Activated CD4-positive, alpha-beta T cell treated with anti-CD3 and anti-CD28 coated beads for 24 hours (primary cell): ENCODE data around the gene YTHDF1.
A peak's percentile ranks its signal among the peaks of the same experiment; 100 is the strongest.
"Not testable (repeated sequence)": the region's sequence is repeated elsewhere in the genome, so short reads cannot be mapped to it uniquely, and the experiment has no call there.

Experiments
- DNase-seq, 2 donors: peaks; one replicate each; pipeline ENCODE4 v3.0.0-alpha.2; 2020; ENCODE audit warnings: low read depth in 2 of 2

Gene YTHDF1

DNA sequence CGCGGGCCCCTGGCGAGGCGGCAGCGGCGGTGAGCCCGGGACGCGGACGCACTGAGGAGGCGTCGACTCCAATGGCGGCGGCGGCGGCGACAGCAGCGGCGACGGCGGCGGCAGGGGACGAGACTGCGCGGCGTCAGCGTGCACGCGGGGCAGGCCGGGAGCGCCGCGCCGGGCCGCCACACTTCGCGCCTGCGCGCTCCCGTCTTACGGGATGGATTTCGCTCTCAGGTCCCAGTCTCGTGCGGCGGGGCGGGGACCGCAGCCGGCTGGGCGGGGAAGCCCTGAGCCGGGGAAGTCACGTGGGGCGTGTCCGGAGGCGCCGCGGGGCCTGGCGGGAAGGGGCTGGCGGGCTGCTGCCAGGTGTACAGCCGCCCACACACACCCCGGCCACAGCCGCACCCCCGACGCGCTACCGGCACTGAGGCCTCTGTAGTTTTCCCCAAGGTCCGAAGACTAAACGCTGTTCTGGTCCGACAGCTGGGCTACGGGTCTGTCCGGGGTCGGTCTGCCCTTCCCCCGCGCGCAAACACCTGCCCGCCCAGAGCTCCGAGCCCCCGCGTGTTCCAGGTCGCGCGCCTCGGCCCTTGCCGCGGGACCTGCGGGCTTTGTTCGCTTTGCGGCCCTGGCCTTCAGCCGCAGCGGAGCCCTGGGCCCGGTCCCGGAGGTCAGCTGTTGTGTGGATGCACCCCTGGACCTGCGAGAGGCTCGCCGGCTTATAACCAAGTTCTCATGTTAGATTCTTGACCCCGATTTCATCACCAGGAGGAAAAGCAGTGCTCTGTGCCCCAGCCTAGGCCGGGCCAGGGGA lies at the start of gene YTHDF1:
YTHDF1 (minus strand) TSS at position 91 of the 808 bp plus-strand sequence. CDS start 239 bp downstream, outside the sequence.
- peak; percentile 92 for DNase-seq

DNA sequence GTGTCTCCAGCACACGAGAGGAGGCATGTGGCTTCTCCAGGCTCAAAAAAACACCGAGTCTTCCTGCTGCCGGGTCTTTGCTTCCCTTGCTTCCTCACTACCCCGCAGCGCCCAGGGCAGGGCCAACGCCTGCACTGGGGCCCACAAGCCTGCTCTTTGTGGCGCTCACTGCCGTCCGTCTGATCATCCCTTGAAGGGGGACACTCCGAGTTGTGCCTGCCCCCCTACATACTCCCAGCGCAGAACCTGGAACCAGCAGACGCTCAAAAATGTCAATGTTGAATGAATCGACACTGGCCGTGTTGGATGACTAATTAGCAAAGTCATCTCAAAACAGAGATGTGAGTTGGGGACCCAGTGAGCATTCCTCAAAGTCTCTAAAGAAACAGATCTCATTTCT lies 48.6 kb upstream of the YTHDF1 start:
- DNase-seq: no peak

GRCh38 chr20:63264000-63264399 lies 48.1 kb upstream of the YTHDF1 start:
- no peak for DNase-seq

GRCh38 chr20:63262836-63263235 lies 46.9 kb upstream of the YTHDF1 start:
- DNase-seq: no peak

DNA sequence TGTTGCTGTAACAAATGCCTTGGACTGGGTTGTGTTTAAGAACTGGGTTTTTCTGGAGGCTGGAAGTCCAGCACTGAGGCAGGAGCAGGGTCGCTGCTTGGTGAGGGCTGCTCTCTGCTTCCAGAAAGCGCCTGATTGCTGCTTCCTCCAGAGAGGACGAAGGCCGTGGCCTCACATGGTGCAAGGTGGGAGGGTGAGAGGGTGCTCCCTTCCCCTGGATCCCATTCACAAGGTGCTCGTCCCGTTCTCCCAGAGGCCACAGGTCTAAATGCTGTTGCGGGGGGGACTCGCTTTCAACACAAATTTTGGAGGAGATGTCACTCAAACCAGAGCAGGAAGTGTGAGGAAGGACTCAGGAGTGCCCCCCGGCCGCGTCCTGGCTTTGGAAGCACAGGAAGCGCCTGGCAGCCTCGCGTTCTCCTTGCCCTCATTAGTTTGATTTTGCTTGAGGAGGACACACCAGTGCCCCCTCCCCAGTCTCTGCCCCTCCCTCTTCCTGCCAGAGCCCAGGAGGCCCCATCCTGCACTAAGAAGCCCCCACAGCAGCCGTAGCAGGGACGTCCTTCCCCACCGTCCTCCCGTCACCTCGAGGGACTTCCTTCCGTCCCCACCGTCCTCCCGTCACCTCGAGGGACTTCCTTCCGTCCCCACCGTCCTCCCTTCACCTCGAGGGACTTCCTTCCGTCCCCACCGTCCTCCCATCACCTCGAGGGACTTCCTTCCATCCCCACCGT lies 46.0 kb upstream of the YTHDF1 start:
- no peak for DNase-seq

GRCh38 chr20:63261060-63261794 lies 45.3 kb upstream of the YTHDF1 start:
- DNase-seq: no peak

DNA sequence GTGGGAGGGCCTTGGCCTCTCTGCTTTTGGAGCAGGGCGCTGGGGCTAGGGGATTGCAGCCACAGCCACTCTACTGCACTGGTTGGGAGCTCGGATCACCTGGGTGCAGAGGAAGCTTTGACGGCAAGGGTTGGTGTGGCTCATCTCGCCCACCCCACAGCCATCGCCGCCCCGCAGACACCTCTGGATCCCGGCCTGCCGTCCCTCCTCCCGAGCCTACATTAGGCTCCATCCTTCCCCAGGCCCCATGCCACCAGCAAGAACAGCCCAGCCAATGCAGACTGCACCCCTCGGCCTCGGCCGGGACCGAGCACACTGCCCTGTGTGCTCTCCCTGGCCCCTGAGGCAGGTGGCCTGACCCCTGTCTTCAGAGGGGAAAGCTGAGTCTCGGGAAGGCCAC lies 44.6 kb upstream of the YTHDF1 start:
- DNase-seq: no peak

GRCh38 chr20:63259734-63260460 lies 44.0 kb upstream of the YTHDF1 start:
- no peak for DNase-seq

- DNase-seq: no peak
Observed at GRCh38 chr20:63258781-63259180, 42.9 kb upstream of the YTHDF1 start.

DNA sequence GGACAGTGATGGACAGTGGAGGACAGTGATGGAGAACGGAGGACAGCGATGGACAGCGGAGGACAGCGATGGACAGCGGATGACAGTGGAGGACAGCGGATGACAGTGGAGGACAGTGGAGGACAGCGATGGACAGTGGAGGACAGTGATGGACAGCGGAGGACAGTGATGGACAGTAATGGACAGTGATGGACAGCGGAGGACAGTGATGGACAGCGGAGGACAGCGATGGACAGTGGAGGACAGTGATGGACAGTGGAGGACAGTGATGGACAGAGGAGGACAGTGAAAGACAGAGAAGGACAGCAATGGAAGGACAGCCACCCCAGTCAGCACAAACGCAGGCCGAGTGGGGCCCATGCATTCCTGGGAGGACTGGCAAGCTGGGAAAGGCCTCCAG lies 41.7 kb upstream of the YTHDF1 start:
- DNase-seq: no peak

- no peak for DNase-seq
Observed at GRCh38 chr20:63256954-63257353, 41.0 kb upstream of the YTHDF1 start.

DNA sequence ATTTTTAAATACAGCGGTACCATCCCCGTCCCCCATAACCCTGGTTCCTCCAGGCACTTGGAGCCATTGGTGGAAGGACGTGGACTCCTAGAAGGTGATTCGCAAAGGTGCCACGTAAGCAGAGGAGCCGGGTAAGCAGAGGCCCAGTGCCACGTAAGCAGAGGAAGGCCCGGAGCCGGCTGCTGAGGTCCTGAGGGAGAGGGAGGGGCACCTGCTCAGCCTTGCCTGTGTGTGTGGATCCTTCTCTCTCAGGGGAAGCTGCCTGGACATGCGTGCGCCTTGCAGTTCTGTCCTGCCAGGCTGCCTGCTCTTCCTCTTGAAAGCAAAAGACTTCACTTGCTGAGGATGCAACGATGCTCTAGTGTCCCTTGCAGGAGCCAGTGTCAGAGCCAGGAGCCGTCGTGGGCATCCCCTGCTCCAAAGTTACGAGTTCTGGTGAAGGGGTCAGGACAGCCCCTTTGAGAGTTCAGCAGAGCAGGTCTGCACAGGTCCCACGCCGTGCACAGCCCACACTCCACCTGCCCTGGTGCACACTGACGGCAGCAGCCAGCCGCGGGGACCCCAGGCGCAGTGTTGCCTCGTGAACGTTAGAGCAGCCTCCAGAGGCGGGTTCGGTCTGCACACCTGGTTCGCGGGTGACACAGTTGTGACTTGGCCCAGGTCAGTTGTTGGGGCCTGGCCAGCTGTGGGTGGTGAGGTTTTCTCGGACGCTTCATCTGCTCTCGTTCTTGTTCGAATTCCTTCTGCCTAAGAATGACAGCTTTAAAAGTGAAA lies 40.2 kb upstream of the YTHDF1 start:
- DNase-seq: no peak

DNA sequence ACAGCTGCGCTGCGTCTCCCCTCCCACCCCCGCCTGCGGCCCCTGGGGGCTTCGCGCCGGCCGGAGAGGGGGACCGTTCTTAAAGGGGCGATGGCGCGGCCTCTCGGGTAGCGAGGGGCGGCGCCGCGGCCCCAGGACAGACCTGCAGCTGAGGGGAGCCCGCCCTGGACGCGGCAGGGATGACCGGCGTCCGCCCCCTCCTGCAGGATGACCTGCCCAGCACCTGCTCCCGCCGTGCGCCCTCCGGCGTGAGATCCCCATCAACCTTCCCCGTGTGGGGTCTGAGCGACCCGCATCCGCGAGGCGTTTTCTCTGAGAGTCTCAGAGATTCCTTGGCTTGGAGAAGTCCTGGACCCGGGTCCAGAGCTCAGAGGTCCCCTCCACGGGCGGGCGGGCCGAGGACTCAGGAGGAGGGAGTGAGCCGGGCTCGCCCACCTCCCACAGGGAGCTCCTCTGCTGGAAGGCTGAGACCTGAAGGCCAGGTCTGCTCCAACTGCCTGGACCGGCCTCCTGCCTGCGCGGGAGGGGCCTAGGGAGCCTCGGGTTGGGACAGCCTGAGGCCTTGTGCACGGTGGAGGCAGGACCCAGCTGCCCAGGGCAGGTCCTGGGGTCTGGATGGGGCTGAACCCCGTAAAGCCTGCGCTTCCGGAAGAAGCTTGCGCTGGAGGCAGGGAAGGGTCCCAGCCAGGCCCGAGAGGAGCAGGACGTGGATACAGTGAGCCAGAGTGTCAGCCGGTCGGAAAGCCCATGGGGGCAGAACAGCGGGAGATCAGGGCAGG lies 38.9 kb upstream of the YTHDF1 start:
- DNase-seq: no peak

DNA sequence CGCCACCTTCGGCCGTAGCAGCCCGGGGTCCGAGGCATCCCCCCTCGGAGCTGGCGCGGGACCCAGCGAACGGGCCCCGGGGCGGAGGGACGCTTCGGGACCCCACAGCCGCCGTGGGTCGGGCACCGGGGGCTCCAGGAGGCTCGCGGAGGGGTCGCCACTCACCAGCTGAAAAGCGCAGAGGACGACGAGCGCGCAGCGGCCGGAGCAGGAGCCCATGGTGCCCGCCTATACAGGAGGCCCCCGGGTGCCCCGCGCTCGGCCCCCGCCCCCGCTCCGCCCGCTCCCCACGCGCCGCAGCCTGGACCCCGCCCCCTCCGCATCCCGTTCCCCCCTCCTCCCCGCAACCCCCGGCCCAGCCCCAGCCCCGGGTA lies 38.3 kb upstream of the YTHDF1 start, which contains the start of gene NKAIN4:
NKAIN4 (minus strand) TSS at position 232 of the 374 bp plus-strand sequence; CDS start at position 219, 13 bp downstream.
- no peak for DNase-seq

- DNase-seq: no peak
Observed at GRCh38 chr20:63253438-63254231, 37.7 kb upstream of the YTHDF1 start.

GRCh38 chr20:63253065-63253437 lies 37.1 kb upstream of the YTHDF1 start:
- DNase-seq: no peak

- no peak for DNase-seq
Observed at GRCh38 chr20:63252284-63252711, 36.4 kb upstream of the YTHDF1 start.

DNA sequence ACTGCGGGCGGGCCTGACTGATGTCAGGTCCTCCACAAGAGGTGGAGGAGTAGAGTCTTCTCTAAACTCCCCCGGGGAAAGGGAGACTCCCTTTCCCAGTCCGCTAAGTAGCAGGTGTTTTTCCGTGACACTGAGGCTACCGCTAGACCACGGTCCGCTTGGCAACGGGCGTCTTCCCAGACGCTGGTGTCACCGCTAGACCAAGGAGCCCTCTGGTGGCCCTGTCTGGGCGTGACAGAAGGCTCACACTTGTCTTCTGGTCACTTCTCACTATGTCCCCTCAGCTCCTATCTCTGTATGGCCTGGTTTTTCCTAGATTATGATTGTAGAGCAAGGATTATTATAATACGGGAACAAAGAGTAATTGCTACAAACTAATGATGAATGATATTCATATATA lies 35.4 kb upstream of the YTHDF1 start:
- DNase-seq: not testable (repeated sequence)

GRCh38 chr20:63249891-63250290 lies 34.0 kb upstream of the YTHDF1 start:
- DNase-seq: no peak
